ENCODE data around the gene ATF4. TPM values are rescaled to one million over a fixed set of nuclear protein-coding genes. Genes with fewer than 3 reads are reported as not detected.

Gene ATF4
- total and polyA plus RNA-seq, 2 of the 13 experiments (the other 11 are each of a cell fraction or from before 2014, with no cell fraction given), result 486 to 1,297 TPM

- TF ChIP-seq ZNF530 (CRISPR knock-in tag; IDR thresholded peaks at IDR 0.05; ENCODE audit: low read depth) (0 out of 2 replicates have a peak, but pooled peaks have one; percentile 45), ZNF788 (CRISPR knock-in tag; IDR thresholded peaks at IDR 0.05; ENCODE audit: borderline replicate concordance) (peak; percentile 89; the same call in 1 of the 2 replicates), CREM (IDR thresholded peaks at IDR 0.05) (peak; percentile 86), CREM (CRISPR knock-in tag; IDR thresholded peaks at IDR 0.05) (no peak), IRF1 (CRISPR knock-in tag; IDR thresholded peaks at IDR 0.05; ENCODE audit: low read depth) (no peak), ZNF891 (CRISPR knock-in tag; IDR thresholded peaks at IDR 0.05) (no peak; the same call in 1 of the 2 replicates), ETV6 (CRISPR knock-in tag; conservative IDR thresholded peaks at IDR 0.05) (peak; percentile 52; the same call in 1 of the 2 replicates), CAMTA2 (CRISPR knock-in tag; IDR thresholded peaks at IDR 0.05; ENCODE audit: borderline replicate concordance) (no peak), BRF2 (CRISPR knock-in tag; IDR thresholded peaks at IDR 0.05) (no peak), ZNF124 (CRISPR knock-in tag; IDR thresholded peaks at IDR 0.05) (0 out of 2 replicates have a peak, but pooled peaks have one; percentile 67), ZNF33A (CRISPR knock-in tag; IDR thresholded peaks at IDR 0.05; ENCODE audit: borderline replicate concordance) (no peak), PPARG (CRISPR knock-in tag; conservative IDR thresholded peaks at IDR 0.05) (peak; percentile 39; the same call in 1 of the 2 replicates), MIER3 (CRISPR knock-in tag; IDR thresholded peaks at IDR 0.05; ENCODE audit: borderline replicate concordance) (peak; percentile 28; the same call in 1 of the 2 replicates), TP53 (CRISPR knock-in tag; conservative IDR thresholded peaks at IDR 0.05) (no peak; the same call in 1 of the 2 replicates), NFYC (CRISPR knock-in tag; IDR thresholded peaks at IDR 0.05) (no peak), YEATS2 (CRISPR knock-in tag; IDR thresholded peaks at IDR 0.05; ENCODE audit: borderline replicate concordance) (peak; percentile 67; the same call in 1 of the 2 replicates), PHF20 (CRISPR knock-in tag; IDR thresholded peaks at IDR 0.05) (no peak; the same call in 1 of the 2 replicates), BHLHE40 (IDR thresholded peaks at IDR 0.05; ENCODE audit: low read length) (0 out of 2 replicates have a peak, but pooled peaks have one; percentile 2), ESRRA (CRISPR knock-in tag; IDR thresholded peaks at IDR 0.05; ENCODE audit: low read depth) (peak; percentile 65), ARNT (IDR thresholded peaks at IDR 0.05) (no peak), RNF2 (conservative IDR thresholded peaks at IDR 0.05; ENCODE audit: low read depth) (peak; percentile 68; the same call in 1 of the 2 replicates)
- TF ChIP-seq, protein P1, sequence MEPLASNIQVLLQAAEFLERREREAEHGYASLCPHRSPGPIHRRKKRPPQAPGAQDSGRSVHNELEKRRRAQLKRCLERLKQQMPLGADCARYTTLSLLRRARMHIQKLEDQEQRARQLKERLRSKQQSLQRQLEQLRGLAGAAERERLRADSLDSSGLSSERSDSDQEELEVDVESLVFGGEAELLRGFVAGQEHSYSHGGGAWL (CRISPR knock-in tag; IDR thresholded peaks at IDR 0.05), result peak; percentile 79; the same call in 1 of the 2 replicates
- TF ChIP-seq, protein P2, sequence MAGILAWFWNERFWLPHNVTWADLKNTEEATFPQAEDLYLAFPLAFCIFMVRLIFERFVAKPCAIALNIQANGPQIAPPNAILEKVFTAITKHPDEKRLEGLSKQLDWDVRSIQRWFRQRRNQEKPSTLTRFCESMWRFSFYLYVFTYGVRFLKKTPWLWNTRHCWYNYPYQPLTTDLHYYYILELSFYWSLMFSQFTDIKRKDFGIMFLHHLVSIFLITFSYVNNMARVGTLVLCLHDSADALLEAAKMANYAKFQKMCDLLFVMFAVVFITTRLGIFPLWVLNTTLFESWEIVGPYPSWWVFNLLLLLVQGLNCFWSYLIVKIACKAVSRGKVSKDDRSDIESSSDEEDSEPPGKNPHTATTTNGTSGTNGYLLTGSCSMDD (CRISPR knock-in tag; IDR thresholded peaks at IDR 0.05), result peak; percentile 62; the same call in 1 of the 2 replicates
- TF ChIP-seq, protein P3, sequence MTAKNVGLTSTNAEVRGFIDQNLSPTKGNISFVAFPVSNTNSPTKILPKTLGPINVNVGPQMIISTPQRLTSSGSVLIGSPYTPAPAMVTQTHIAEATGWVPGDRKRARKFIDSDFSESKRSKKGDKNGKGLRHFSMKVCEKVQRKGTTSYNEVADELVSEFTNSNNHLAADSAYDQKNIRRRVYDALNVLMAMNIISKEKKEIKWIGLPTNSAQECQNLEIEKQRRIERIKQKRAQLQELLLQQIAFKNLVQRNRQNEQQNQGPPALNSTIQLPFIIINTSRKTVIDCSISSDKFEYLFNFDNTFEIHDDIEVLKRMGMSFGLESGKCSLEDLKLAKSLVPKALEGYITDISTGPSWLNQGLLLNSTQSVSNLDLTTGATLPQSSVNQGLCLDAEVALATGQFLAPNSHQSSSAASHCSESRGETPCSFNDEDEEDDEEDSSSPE (CRISPR knock-in tag; IDR thresholded peaks at IDR 0.05), result no peak
Observed at GRCh38 chr22:39520226-39521105, at the start of gene ATF4 (continued).

Data from HepG2 (cell line).